HCT116 (cell line): ENCODE data around the gene MIF4GD. TPM values are rescaled to one million over a fixed set of nuclear protein-coding genes. Genes with fewer than 3 reads are reported as not detected.
A peak's percentile ranks its signal among the peaks of the same experiment; 100 is the strongest.

ENCODE experiments used
- ATAC-seq: fragments of 200-7000 bp; cut with Tn5 transposase; 2 replicates; pipeline ENCODE4 v1.9.1; 2020; ENCODE audit warnings: mild to moderate bottlenecking, moderate library complexity
- BruUV-seq: library from RNA; stranded (reverse); fragments of 400-500 nt; replicated peaks from 2 replicates; lab custom pipeline; 2021; lab: Mats Ljungman, UMichigan
- CTCF ChIA-PET: fragments of 300-600 bp; sonication (Branson Sonifier 250); formaldehyde crosslinking; loops from one replicate; lab custom pipeline; 2021; ENCODE audit warnings: antibody characterized with exemption; lab: Charles Lee
- POLR2A ChIA-PET: fragments of 300-600, 350-600 bp; sonication (Branson Sonifier 250); formaldehyde crosslinking; loops from one replicate; lab custom pipeline; 2021; ENCODE audit warnings: antibody characterized with exemption; lab: Charles Lee
- RAD21 ChIA-PET, 2 experiments: fragments of 300-600 bp; sonication (Branson Sonifier 250); formaldehyde crosslinking; loops; one replicate each; lab custom pipeline; 2023; ENCODE audit warnings: low total read pairs in 2 of 2; ENCODE audit not compliant: uncharacterized antibody in 2 of 2, unreplicated experiment in 2 of 2, low non-redundant PET in 1 of 2; lab: Charles Lee
- DNase-seq: peaks from one replicate; pipeline ENCODE4 v3.0.0-alpha.2; 2010; ENCODE audit warnings: low read depth, low spot score
- H2AFZ ChIP-seq: fragments of 200-600 bp; shearing (Covaris generic), sonication (generic); 2 replicates; pipeline ENCODE4 v1.6.1; 2017; ENCODE audit warnings: low read depth, mixed run types, mixed read lengths, antibody characterized with exemption, low read length; ENCODE audit not compliant: poor library complexity, severe bottlenecking
- H3K27ac ChIP-seq: 2 replicates; pipeline ENCODE4 v1.5.1; 2012; ENCODE audit warnings: low read depth, low read length
- H3K27me3 ChIP-seq: fragments of 200-600 bp; sonication (generic); 2 replicates; pipeline ENCODE4 v1.6.1; 2016; ENCODE audit warnings: mixed run types, low read length, mixed read lengths; ENCODE audit not compliant: insufficient read depth
- H3K36me3 ChIP-seq, 2 experiments: fragments of 200-500 bp in 1 of 2; fragments of 200-600 bp in 1 of 2; sonication (Bioruptor generic) in 1 of 2; sonication (generic) in 1 of 2; 2 replicates each; pipeline versions ENCODE4 v1.5.1 to v1.6.1; 2014 to 2016; ENCODE audit warnings: low read length in 2 of 2, inconsistent platforms in 1 of 2, mixed read lengths in 1 of 2, mixed run types in 1 of 2; ENCODE audit not compliant: insufficient read depth in 2 of 2, control insufficient read depth in 1 of 2
- H3K4me1 ChIP-seq, 2 experiments: fragments of 200-600 bp in 1 of 2; sonication (generic) in 1 of 2; 2 replicates each; pipeline versions ENCODE4 v1.5.1 to v1.6.1; 2012 to 2017; ENCODE audit warnings: low read length in 2 of 2, inconsistent platforms in 1 of 2, mild to moderate bottlenecking in 1 of 2, mixed read lengths in 1 of 2, mixed run types in 1 of 2, moderate library complexity in 1 of 2; ENCODE audit not compliant: insufficient read depth in 2 of 2, control insufficient read depth in 1 of 2
- H3K4me2 ChIP-seq: fragments of 200-600 bp; sonication (generic); 2 replicates; pipeline ENCODE4 v1.6.1; 2017; ENCODE audit warnings: mixed run types, low read length, mixed read lengths
- H3K4me3 ChIP-seq, 2 experiments: fragments of 200-600 bp in 1 of 2; sonication (generic) in 1 of 2; replicated peaks in 1 of 2; 2 replicates each; pipeline ENCODE4 v1.5.1; 2011 to 2016; ENCODE audit warnings: low read length in 2 of 2, control low read depth in 1 of 2, low read depth in 1 of 2, mild to moderate bottlenecking in 1 of 2, mixed read lengths in 1 of 2, mixed run types in 1 of 2
- H3K79me2 ChIP-seq: fragments of 200-600 bp; sonication (generic); 2 replicates; pipeline ENCODE4 v1.6.1; 2017; ENCODE audit warnings: mild to moderate bottlenecking, mixed run types, low read length, moderate library complexity, mixed read lengths; ENCODE audit not compliant: insufficient read depth
- H3K9ac ChIP-seq: fragments of 200-600 bp; sonication (generic); 2 replicates; pipeline ENCODE4 v1.6.1; 2016; ENCODE audit warnings: low read length, mixed read lengths
- H3K9me2 ChIP-seq: fragments of 200-600 bp; sonication (generic), shearing (Covaris generic); 2 replicates; pipeline ENCODE4 v1.6.1; 2017; ENCODE audit warnings: mixed run types, mild to moderate bottlenecking, moderate library complexity; ENCODE audit not compliant: insufficient read depth
- H3K9me3 ChIP-seq, 2 experiments: fragments of 200-500 bp in 1 of 2; fragments of 200-600 bp in 1 of 2; sonication (Bioruptor generic) in 1 of 2; sonication (generic) in 1 of 2; 2 replicates each; pipeline ENCODE4 v1.6.1; 2014 to 2017; ENCODE audit warnings: low read length in 2 of 2, mixed read lengths in 2 of 2, inconsistent platforms in 1 of 2, low read depth in 1 of 2, mild to moderate bottlenecking in 1 of 2, mixed run types in 1 of 2, moderate library complexity in 1 of 2; ENCODE audit not compliant: control insufficient read depth in 1 of 2, insufficient read depth in 1 of 2
- H4K20me1 ChIP-seq: fragments of 200-600 bp; sonication (generic), shearing (Covaris generic); 2 replicates; pipeline ENCODE4 v1.6.1; 2017; ENCODE audit warnings: mixed run types, mild to moderate bottlenecking, moderate library complexity; ENCODE audit not compliant: insufficient read depth
- ATF3 ChIP-seq: IDR thresholded peaks from 2 replicates; pipeline ENCODE4 v1.6.1; 2012
- CBX3 ChIP-seq: IDR thresholded peaks from 2 replicates; pipeline ENCODE4 v1.6.1; 2012; ENCODE audit warnings: low read depth
- CEBPB ChIP-seq: IDR thresholded peaks from 2 replicates; pipeline ENCODE4 v1.6.1; 2012; ENCODE audit warnings: low read depth
- EZH2 ChIP-seq: fragments of 200-600 bp; sonication (generic); IDR thresholded peaks from 2 replicates; pipeline ENCODE4 v1.6.1; 2017; ENCODE audit warnings: antibody characterized with exemption, mixed run types
- EZH2phosphoT487 ChIP-seq: fragments of 200-600 bp; IDR thresholded peaks from 2 replicates; pipeline ENCODE4 v1.6.1; 2018; ENCODE audit warnings: antibody characterized with exemption, borderline replicate concordance
- FOSL1 ChIP-seq: IDR thresholded peaks from 2 replicates; pipeline ENCODE4 v1.6.1; 2012; ENCODE audit warnings: low read depth
- JUND ChIP-seq: IDR thresholded peaks from 2 replicates; pipeline ENCODE4 v1.6.1; 2012
- MAX ChIP-seq: IDR thresholded peaks from 2 replicates; pipeline ENCODE4 v1.6.1; 2012
- POLR2A ChIP-seq: IDR thresholded peaks from 2 replicates; pipeline ENCODE4 v1.7.0; 2011; ENCODE audit warnings: borderline replicate concordance; ENCODE audit not compliant: insufficient read depth, insufficient read length; ENCODE audit errors: extremely low read depth
- POLR2AphosphoS5 ChIP-seq: IDR thresholded peaks from 2 replicates; pipeline ENCODE4 v1.6.1; 2011; ENCODE audit warnings: mild to moderate bottlenecking, low read depth, low read length, moderate library complexity
- SP1 ChIP-seq: IDR thresholded peaks from 2 replicates; pipeline ENCODE4 v1.6.1; 2012; ENCODE audit warnings: low read depth
- SRF ChIP-seq: IDR thresholded peaks from 2 replicates; pipeline ENCODE4 v1.6.1; 2012; ENCODE audit warnings: low read depth
- TCF7L2 ChIP-seq: IDR thresholded peaks from 2 replicates; pipeline ENCODE4 v1.7.0; 2011; ENCODE audit warnings: borderline replicate concordance, inconsistent platforms; ENCODE audit not compliant: insufficient read depth, insufficient read length; ENCODE audit errors: extremely low read depth
- YY1 ChIP-seq: IDR thresholded peaks from 2 replicates; pipeline ENCODE4 v1.6.1; 2011; ENCODE audit warnings: low read length, low read depth, moderate library complexity, mild to moderate bottlenecking; ENCODE audit not compliant: insufficient replicate concordance; ENCODE audit errors: extremely low read depth
- ZBTB33 ChIP-seq: IDR thresholded peaks from 2 replicates; pipeline ENCODE4 v1.6.1; 2011; ENCODE audit warnings: mild to moderate bottlenecking, low read length, moderate library complexity; ENCODE audit not compliant: insufficient replicate concordance; ENCODE audit errors: extremely low read depth
- ZFX ChIP-seq: fragments of 450-650 bp; IDR thresholded peaks from 2 replicates; pipeline ENCODE4 v1.6.1; 2017
- ZNF274 ChIP-seq: fragments of 200-500 bp; sonication (Bioruptor generic); IDR thresholded peaks from 2 replicates; pipeline ENCODE4 v1.6.1; 2014; ENCODE audit warnings: mild to moderate bottlenecking, low read depth, low read length, inconsistent platforms
- intact Hi-C: fragments of 100-400 bp; cut with micrococcal nuclease; formaldehyde crosslinking; loops from 2 replicates; pipeline ENCODE4 v1.10.0; 2022
- total RNA-seq: library from RNA; stranded (reverse); gene quantifications from one replicate; pipeline ENCODE4 v1.2.1, GENCODE V29; 2021; ENCODE audit not compliant: unreplicated experiment
- TF ChIP-seq, protein P1 (sequence below): IDR thresholded peaks from 2 replicates; pipeline ENCODE4 v1.6.1; 2012; ENCODE audit warnings: low read depth

MIF4GD gene
- total RNA-seq, 1 experiment from 2014 or later, result 35.2 TPM

GRCh38 chr17:75240394-75241142 lies 30.5 kb downstream of the MIF4GD start:
- Histone ChIP-seq H3K27ac (peak overlapping the region; percentile 40; the same call in 1 of the 2 replicates), H3K4me3 (no peak overlapping the region), H3K9me2 (no peaks in the 10 kb centered on the region), H3K9ac (no peak overlapping the region), H4K20me1 (peaks cover 6% of the 10 kb centered on the region; the same call in 1 of the 2 replicates), H3K36me3 (peaks cover 62 to 83% of the 10 kb centered on the region in 2 experiments), H3K27me3 (no peaks in the 10 kb centered on the region), H2AFZ (no peak overlapping the region), H3K79me2 (no peaks in the 10 kb centered on the region), H3K4me2 (no peak overlapping the region), H3K9me3 (no peaks in the 10 kb centered on the region), H3K4me1 (peaks cover 0 to 11% of the 10 kb centered on the region in 2 experiments; a peak in 1 of 4 replicates)
- ChIA-PET RAD21 (no interaction called here), POLR2A (interaction anchor here (1.0 to 1.5 kb wide), 3 partner anchors 21 to 127 kb away, joined by 3 to 6 read pairs (median 6); partner anchors contain the start of genes GGA3, MIF4GD and MRPS7), CTCF (interaction anchor here (0.6 to 3.3 kb wide), 25 partner anchors 9 to 507 kb away, joined by 3 to 30 read pairs (median 4); partner anchors contain the start of genes GGA3, GRB2, JPT1 and MIF4GD)
- TSS peak; percentile 6 for BruUV-seq
- ATAC-seq (peak; percentile 80), DNase-seq (peak; percentile 35)
- intact Hi-C loops, result loop anchor here (1.0 to 2.0 kb wide), 2 partner anchors 164 to 172 kb away; partner anchors contain the start of gene GRB2
- TF ChIP-seq ATF3 (no peak), ZFX (no peak), EZH2phosphoT487 (no peak), YY1 (peak; percentile 43), ZNF274 (no peak), EZH2 (no peak), FOSL1 (no peak), SRF (no peak), MAX (no peak), ZBTB33 (no peak), POLR2AphosphoS5 (peak; percentile 44), CEBPB (no peak), SP1 (no peak), JUND (no peak), POLR2A (no peak), TCF7L2 (no peak), CBX3 (no peak)
- TF ChIP-seq, protein P1, sequence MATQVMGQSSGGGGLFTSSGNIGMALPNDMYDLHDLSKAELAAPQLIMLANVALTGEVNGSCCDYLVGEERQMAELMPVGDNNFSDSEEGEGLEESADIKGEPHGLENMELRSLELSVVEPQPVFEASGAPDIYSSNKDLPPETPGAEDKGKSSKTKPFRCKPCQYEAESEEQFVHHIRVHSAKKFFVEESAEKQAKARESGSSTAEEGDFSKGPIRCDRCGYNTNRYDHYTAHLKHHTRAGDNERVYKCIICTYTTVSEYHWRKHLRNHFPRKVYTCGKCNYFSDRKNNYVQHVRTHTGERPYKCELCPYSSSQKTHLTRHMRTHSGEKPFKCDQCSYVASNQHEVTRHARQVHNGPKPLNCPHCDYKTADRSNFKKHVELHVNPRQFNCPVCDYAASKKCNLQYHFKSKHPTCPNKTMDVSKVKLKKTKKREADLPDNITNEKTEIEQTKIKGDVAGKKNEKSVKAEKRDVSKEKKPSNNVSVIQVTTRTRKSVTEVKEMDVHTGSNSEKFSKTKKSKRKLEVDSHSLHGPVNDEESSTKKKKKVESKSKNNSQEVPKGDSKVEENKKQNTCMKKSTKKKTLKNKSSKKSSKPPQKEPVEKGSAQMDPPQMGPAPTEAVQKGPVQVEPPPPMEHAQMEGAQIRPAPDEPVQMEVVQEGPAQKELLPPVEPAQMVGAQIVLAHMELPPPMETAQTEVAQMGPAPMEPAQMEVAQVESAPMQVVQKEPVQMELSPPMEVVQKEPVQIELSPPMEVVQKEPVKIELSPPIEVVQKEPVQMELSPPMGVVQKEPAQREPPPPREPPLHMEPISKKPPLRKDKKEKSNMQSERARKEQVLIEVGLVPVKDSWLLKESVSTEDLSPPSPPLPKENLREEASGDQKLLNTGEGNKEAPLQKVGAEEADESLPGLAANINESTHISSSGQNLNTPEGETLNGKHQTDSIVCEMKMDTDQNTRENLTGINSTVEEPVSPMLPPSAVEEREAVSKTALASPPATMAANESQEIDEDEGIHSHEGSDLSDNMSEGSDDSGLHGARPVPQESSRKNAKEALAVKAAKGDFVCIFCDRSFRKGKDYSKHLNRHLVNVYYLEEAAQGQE, result no peak
